Measurements from ENCODE around the gene SLC1A7.

SLC1A7 gene

GRCh38 chr1:53132176-53132575, 10.3 kb downstream of the SLC1A7 start:
- no peak for DNase-seq

- no peak for DNase-seq
Observed at GRCh38 chr1:53131590-53131938, 10.9 kb downstream of the SLC1A7 start.

GRCh38 chr1:53130878-53131589, 11.4 kb downstream of the SLC1A7 start:
- no peak for DNase-seq

- no peak for DNase-seq
Observed at GRCh38 chr1:53130598-53130877, 11.9 kb downstream of the SLC1A7 start.

- no peak for DNase-seq
Observed at GRCh38 chr1:53129891-53130597, 12.4 kb downstream of the SLC1A7 start.

- no peak for DNase-seq
Observed at GRCh38 chr1:53128401-53128800, 14.0 kb downstream of the SLC1A7 start.

GRCh38 chr1:53127546-53127945, 14.9 kb downstream of the SLC1A7 start:
- DNase-seq = no peak

- no peak for DNase-seq
Observed at GRCh38 chr1:53126495-53126894, 15.9 kb downstream of the SLC1A7 start.

GRCh38 chr1:53125623-53126360, 16.6 kb downstream of the SLC1A7 start:
- DNase-seq = no peak

- no peak for DNase-seq
Observed at GRCh38 chr1:53125122-53125521, 17.3 kb downstream of the SLC1A7 start.

GRCh38 chr1:53123453-53124140, 18.8 kb downstream of the SLC1A7 start:
- DNase-seq = no peak

GRCh38 chr1:53122961-53123413, 19.5 kb downstream of the SLC1A7 start:
- no peak for DNase-seq

- no peak for DNase-seq
Observed at GRCh38 chr1:53122201-53122885, 20.1 kb downstream of the SLC1A7 start.

- no peak for DNase-seq
Observed at GRCh38 chr1:53121319-53122172, 20.9 kb downstream of the SLC1A7 start.

GRCh38 chr1:53120659-53121058, 21.8 kb downstream of the SLC1A7 start:
- no peak for DNase-seq

GRCh38 chr1:53117836-53118235, 24.6 kb downstream of the SLC1A7 start:
- DNase-seq = no peak

GRCh38 chr1:53116933-53117600, 25.4 kb downstream of the SLC1A7 start:
- no peak for DNase-seq

- no peak for DNase-seq
Observed at GRCh38 chr1:53116307-53116810, 26.1 kb downstream of the SLC1A7 start.

GRCh38 chr1:53115403-53116306, 26.8 kb downstream of the SLC1A7 start:
- DNase-seq = peak; percentile 35
